MCF 10A (cell line): ENCODE measurements around the gene GMDS. TPM values are rescaled to one million over a fixed set of nuclear protein-coding genes. Genes with fewer than 3 reads are reported as not detected.

Experiments
- BruUV-seq: library from RNA; stranded (reverse); fragments of 400-500 nt; replicated peaks from 2 replicates; lab custom pipeline; 2021; lab: Mats Ljungman, UMichigan
- CTCF ChIA-PET: fragments of 300-600 bp; sonication (Branson Sonifier 250); formaldehyde crosslinking; extraction: SDS; loops from one replicate; lab custom pipeline; 2021; ENCODE audit warnings: antibody characterized with exemption, inconsistent platforms; lab: Yijun Ruan, JAX
- POLR2A ChIA-PET: fragments of 300-600, 350-650 bp; sonication (Branson Sonifier 250); formaldehyde crosslinking; extraction: SDS; loops from one replicate; lab custom pipeline; 2020; ENCODE audit warnings: antibody characterized with exemption, inconsistent platforms; lab: Yijun Ruan, JAX
- DNase-seq: peaks from one replicate; pipeline ENCODE4 v3.0.0-alpha.2; 2018; ENCODE audit not compliant: unreplicated experiment
- H3K27ac Mint-ChIP-seq: one replicate; pipeline ENCODE4 v1.8.0; 2022; ENCODE audit warnings: mild to moderate bottlenecking, low read depth, mixed read lengths; ENCODE audit not compliant: unreplicated experiment
- H3K27me3 Mint-ChIP-seq: one replicate; pipeline ENCODE4 v1.8.0; 2022; ENCODE audit warnings: mixed read lengths; ENCODE audit not compliant: insufficient read depth, unreplicated experiment
- H3K36me3 Mint-ChIP-seq: one replicate; pipeline ENCODE4 v1.8.0; 2022; ENCODE audit warnings: mild to moderate bottlenecking, moderate library complexity, mixed read lengths; ENCODE audit not compliant: insufficient read depth, unreplicated experiment
- H3K4me1 Mint-ChIP-seq: one replicate; pipeline ENCODE4 v1.8.0; 2022; ENCODE audit warnings: mixed read lengths; ENCODE audit not compliant: insufficient read depth, unreplicated experiment
- H3K4me3 Mint-ChIP-seq: one replicate; pipeline ENCODE4 v1.8.0; 2022; ENCODE audit warnings: mild to moderate bottlenecking, moderate library complexity, mixed read lengths; ENCODE audit not compliant: unreplicated experiment
- H3K9me3 Mint-ChIP-seq: one replicate; pipeline ENCODE4 v1.8.0; 2022; ENCODE audit warnings: mixed read lengths; ENCODE audit not compliant: unreplicated experiment
- intact Hi-C: fragments of 100-400 bp; cut with micrococcal nuclease; formaldehyde crosslinking; loops from 2 replicates; pipeline ENCODE4 v1.14.1; 2022
- total RNA-seq: library from RNA; stranded (reverse); gene quantifications from 2 replicates; pipeline ENCODE4 v1.2.3, GENCODE V29; 2022
- TF ChIP-seq, protein P1 (sequence below): fragments of 200-600 bp; IDR thresholded peaks from one replicate; pipeline ENCODE4 v1.8.0; 2022; ENCODE audit warnings: antibody characterized with exemption, mild to moderate bottlenecking; ENCODE audit not compliant: unreplicated experiment

The GMDS gene
- total RNA-seq, 1 experiment from 2014 or later: 24.9 TPM

- POLR2A ChIA-PET: no interaction called here
- no peak overlapping the region for H3K27ac Mint-ChIP-seq
- H3K9me3 Mint-ChIP-seq: no peaks in the 10 kb centered on the region
- CTCF ChIA-PET: interaction anchor here (1.0 kb wide), 1 partner anchor 23 kb away, joined by 3 read pairs; no protein-coding TSS in a partner anchor
- no peaks in the 10 kb centered on the region for H3K4me1 Mint-ChIP-seq
- TF ChIP-seq, protein P1, sequence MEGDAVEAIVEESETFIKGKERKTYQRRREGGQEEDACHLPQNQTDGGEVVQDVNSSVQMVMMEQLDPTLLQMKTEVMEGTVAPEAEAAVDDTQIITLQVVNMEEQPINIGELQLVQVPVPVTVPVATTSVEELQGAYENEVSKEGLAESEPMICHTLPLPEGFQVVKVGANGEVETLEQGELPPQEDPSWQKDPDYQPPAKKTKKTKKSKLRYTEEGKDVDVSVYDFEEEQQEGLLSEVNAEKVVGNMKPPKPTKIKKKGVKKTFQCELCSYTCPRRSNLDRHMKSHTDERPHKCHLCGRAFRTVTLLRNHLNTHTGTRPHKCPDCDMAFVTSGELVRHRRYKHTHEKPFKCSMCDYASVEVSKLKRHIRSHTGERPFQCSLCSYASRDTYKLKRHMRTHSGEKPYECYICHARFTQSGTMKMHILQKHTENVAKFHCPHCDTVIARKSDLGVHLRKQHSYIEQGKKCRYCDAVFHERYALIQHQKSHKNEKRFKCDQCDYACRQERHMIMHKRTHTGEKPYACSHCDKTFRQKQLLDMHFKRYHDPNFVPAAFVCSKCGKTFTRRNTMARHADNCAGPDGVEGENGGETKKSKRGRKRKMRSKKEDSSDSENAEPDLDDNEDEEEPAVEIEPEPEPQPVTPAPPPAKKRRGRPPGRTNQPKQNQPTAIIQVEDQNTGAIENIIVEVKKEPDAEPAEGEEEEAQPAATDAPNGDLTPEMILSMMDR: no peak
- no TSS peak for BruUV-seq
- intact Hi-C loops: no loop called here
- no peaks in the 10 kb centered on the region for H3K36me3 Mint-ChIP-seq
- H3K27me3 Mint-ChIP-seq: no peaks in the 10 kb centered on the region
- H3K4me3 Mint-ChIP-seq: no peak overlapping the region
- DNase-seq: no peak
Observed at GRCh38 chr6:1651362-1651761, 594.0 kb downstream of the GMDS start.

- peaks cover 13% of the 10 kb centered on the region for H3K36me3 Mint-ChIP-seq
- TF ChIP-seq, protein P1: no peak
- no peak for DNase-seq
- no peak overlapping the region for H3K4me3 Mint-ChIP-seq
- no TSS peak for BruUV-seq
- no peaks in the 10 kb centered on the region for H3K27me3 Mint-ChIP-seq
- no peaks in the 10 kb centered on the region for H3K9me3 Mint-ChIP-seq
- ChIA-PET POLR2A (no interaction called here), CTCF (no interaction called here)
- intact Hi-C loops: no loop called here
- no peak overlapping the region for H3K27ac Mint-ChIP-seq
- peaks cover 18% of the 10 kb centered on the region for H3K4me1 Mint-ChIP-seq
Observed at GRCh38 chr6:1645466-1646185, 599.8 kb downstream of the GMDS start.

DNA sequence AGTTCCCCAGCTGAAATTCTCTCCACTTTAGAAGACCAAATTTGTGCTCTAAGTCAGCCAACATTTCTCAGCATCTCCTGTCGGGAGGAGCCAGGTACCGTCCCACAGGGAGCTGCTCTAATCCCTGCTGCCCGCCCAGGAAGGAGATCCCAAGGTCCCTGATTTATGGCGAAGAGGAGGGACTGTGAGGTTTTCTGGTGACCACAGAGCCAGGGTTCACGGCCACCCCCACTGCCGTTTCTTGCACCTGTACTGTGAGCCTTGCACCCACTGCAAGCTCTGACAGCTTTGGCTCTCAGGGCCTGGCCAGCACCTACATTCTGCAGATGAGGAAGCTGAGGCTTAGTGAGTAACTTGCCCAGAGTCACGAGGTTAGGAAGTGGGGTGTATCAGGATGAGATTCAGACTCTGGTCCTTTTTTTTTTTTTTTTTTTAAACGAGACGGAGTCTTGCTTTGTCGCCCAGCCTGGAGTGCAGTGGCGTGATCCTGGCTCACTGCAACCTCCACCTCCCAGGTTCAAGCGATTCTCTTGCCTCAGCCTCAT, 600.8 kb downstream of the GMDS start:
- ChIA-PET POLR2A (interaction anchor here (0.6 kb wide), 1 partner anchor 915 kb away, joined by 3 read pairs; no protein-coding TSS in a partner anchor), CTCF (no interaction called here)
- Mint-ChIP-seq H3K9me3 (no peaks in the 10 kb centered on the region), H3K27ac (no peak overlapping the region), H3K4me3 (no peak overlapping the region), H3K27me3 (no peaks in the 10 kb centered on the region), H3K4me1 (peaks cover 18% of the 10 kb centered on the region), H3K36me3 (peaks cover 13% of the 10 kb centered on the region)
- BruUV-seq: no TSS peak
- TF ChIP-seq, protein P1: no peak
- DNase-seq: no peak
- intact Hi-C loops: no loop called here

GRCh38 chr6:1643830-1644445, 601.5 kb downstream of the GMDS start:
- TF ChIP-seq, protein P1: no peak
- no peak overlapping the region for H3K27ac Mint-ChIP-seq

More at GRCh38 chr6:1643830-1644445, 601.5 kb downstream of the GMDS start:
- H3K4me1 Mint-ChIP-seq: peaks cover 18% of the 10 kb centered on the region
- no peaks in the 10 kb centered on the region for H3K27me3 Mint-ChIP-seq
- intact Hi-C loops: no loop called here
- ChIA-PET POLR2A (no interaction called here), CTCF (no interaction called here)
- no TSS peak for BruUV-seq
- H3K36me3 Mint-ChIP-seq: peaks cover 13% of the 10 kb centered on the region
- no peaks in the 10 kb centered on the region for H3K9me3 Mint-ChIP-seq
- no peak for DNase-seq
- H3K4me3 Mint-ChIP-seq: no peak overlapping the region
